Osteocyte (in vitro differentiated cells): ENCODE data around the gene NOL9. TPM values are rescaled to one million over a fixed set of nuclear protein-coding genes. Genes with fewer than 3 reads are reported as not detected.
A peak's percentile ranks its signal among the peaks of the same experiment; 100 is the strongest.
"Not testable (repeated sequence)": the region's sequence is repeated elsewhere in the genome, so short reads cannot be mapped to it uniquely, and the experiment has no call there.

Source experiments
- DNase-seq: peaks from one replicate; pipeline ENCODE4 v3.0.0; 2021; ENCODE audit warnings: mixed read lengths; ENCODE audit not compliant: unreplicated experiment; ENCODE audit errors: extremely low spot score
- H3K27ac Mint-ChIP-seq: one replicate; pipeline ENCODE4 v1.8.0; 2021; ENCODE audit warnings: mild to moderate bottlenecking, mixed read lengths; ENCODE audit not compliant: unreplicated experiment
- H3K27me3 Mint-ChIP-seq: one replicate; pipeline ENCODE4 v1.8.0; 2021; ENCODE audit warnings: mixed read lengths; ENCODE audit not compliant: unreplicated experiment
- H3K36me3 Mint-ChIP-seq: one replicate; pipeline ENCODE4 v1.8.0; 2021; ENCODE audit warnings: mixed read lengths; ENCODE audit not compliant: unreplicated experiment
- H3K4me1 Mint-ChIP-seq: one replicate; pipeline ENCODE4 v1.8.0; 2021; ENCODE audit warnings: mixed read lengths; ENCODE audit not compliant: unreplicated experiment
- H3K4me3 Mint-ChIP-seq: one replicate; pipeline ENCODE4 v1.8.0; 2021; ENCODE audit warnings: mild to moderate bottlenecking, moderate library complexity, mixed read lengths; ENCODE audit not compliant: unreplicated experiment
- H3K9me3 Mint-ChIP-seq: one replicate; pipeline ENCODE4 v1.8.0; 2021; ENCODE audit warnings: mixed read lengths; ENCODE audit not compliant: unreplicated experiment
- total RNA-seq: library from RNA; stranded (reverse); gene quantifications from 2 replicates; pipeline ENCODE4 v1.2.1, GENCODE V29; 2021
- TF ChIP-seq, protein P1 (sequence below): fragments of 200-600 bp; sonication (generic); IDR thresholded peaks from 2 replicates; pipeline ENCODE4 v1.5.0; 2021; ENCODE audit warnings: antibody characterized with exemption, mild to moderate bottlenecking, moderate library complexity

The NOL9 gene
- total RNA-seq, 1 donor from 2014 or later, result 33.5 TPM

DNA sequence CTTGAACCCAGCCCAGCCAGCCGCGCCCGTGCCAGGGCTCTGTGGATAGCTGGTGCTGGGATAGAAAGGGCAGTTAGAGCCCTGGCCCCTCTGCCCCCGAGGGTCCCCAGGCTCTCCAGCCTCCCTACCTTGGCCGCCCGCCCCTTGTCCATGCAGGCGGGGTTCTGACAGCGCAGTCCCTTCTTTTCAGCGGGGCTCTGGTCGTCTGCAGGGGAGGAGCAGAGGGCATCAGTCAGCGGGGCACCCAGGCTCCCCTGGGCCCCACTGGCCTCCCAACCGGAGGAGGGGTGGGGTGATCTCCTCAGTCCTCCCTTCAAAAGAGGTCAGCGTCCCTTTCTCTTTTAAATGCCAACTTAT, 58.0 kb downstream of the NOL9 start:
- H3K36me3 Mint-ChIP-seq, result no peaks in the 10 kb centered on the region

DNA sequence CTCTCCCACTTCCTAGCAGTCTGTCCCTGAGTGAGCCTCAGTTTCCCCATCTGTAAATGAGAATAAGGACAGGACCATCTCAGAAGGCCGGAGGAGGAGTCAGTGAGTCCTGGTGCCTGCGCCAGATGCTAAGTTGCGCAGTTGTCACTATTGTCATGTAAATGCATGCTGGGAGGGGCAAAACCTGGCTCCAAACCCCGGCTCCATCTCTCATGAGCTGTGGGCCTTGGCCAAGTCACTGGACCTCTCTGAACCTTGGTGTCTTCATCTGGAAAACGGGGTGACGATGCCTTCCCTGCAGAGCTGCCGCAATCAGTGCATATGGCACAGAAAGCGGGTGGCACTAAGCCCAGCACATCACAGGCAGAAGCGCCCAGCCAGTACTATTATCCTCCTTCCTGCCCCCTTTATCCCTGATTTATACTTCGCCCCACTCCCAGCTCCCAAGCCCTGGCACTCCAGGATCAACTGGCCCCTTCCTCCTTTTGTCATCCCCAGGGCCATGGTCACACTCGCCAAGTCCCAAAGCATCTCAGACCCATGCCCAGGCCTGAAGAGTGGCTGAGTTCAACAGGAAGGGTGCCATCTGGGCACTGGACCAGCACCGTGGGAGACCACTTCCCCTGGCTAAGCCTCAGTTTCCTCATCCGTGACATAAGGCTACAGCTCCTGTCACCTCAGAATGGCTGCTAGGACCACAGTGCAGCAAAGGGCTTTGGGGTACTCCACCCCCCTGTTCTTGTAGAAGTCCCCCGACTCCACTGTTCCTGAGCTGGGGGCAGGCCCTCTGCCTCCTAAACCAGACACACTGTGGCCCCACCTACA, 58.6 kb downstream of the NOL9 start:
- Mint-ChIP-seq H3K9me3 (no peaks in the 10 kb centered on the region), H3K4me3 (peak overlapping the region; percentile 74), H3K27me3 (no peaks in the 10 kb centered on the region), H3K27ac (peak overlapping the region; percentile 60), H3K36me3 (no peaks in the 10 kb centered on the region), H3K4me1 (peaks cover 65% of the 10 kb centered on the region)
- TF ChIP-seq, protein P1, sequence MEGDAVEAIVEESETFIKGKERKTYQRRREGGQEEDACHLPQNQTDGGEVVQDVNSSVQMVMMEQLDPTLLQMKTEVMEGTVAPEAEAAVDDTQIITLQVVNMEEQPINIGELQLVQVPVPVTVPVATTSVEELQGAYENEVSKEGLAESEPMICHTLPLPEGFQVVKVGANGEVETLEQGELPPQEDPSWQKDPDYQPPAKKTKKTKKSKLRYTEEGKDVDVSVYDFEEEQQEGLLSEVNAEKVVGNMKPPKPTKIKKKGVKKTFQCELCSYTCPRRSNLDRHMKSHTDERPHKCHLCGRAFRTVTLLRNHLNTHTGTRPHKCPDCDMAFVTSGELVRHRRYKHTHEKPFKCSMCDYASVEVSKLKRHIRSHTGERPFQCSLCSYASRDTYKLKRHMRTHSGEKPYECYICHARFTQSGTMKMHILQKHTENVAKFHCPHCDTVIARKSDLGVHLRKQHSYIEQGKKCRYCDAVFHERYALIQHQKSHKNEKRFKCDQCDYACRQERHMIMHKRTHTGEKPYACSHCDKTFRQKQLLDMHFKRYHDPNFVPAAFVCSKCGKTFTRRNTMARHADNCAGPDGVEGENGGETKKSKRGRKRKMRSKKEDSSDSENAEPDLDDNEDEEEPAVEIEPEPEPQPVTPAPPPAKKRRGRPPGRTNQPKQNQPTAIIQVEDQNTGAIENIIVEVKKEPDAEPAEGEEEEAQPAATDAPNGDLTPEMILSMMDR, result no peak
- no peak for DNase-seq

More for the DNA sequence above, 58.0 kb downstream of the NOL9 start:
- Mint-ChIP-seq H3K4me1 (peaks cover 67% of the 10 kb centered on the region), H3K4me3 (peak overlapping the region; percentile 74), H3K9me3 (no peaks in the 10 kb centered on the region), H3K27ac (peak overlapping the region; percentile 60), H3K27me3 (no peaks in the 10 kb centered on the region)
- TF ChIP-seq, protein P1, result no peak
- no peak for DNase-seq

DNA sequence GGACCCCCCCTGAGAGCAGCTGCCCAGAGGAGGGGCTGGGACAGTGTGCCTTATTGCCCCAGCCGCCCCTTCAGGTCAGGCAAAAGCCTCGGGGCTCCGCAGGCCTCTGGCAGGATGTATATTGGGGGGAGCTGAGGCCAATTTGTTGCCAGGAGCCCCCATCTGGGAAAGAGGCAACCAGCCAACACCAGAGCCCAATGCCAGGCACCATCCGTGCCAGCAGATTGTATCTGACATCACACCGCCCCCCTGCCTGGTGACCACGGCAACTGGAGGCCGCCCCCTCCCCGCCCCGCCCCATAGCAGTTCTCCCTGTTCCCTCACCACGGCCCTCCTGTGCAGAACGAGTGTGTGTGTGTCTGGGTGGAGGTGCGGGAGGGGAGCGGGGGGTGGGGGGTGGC, 59.3 kb downstream of the NOL9 start:
- H3K27me3 Mint-ChIP-seq, result no peaks in the 10 kb centered on the region
- DNase-seq, result no peak
- no peaks in the 10 kb centered on the region for H3K36me3 Mint-ChIP-seq
- no peak overlapping the region for H3K27ac Mint-ChIP-seq
- peaks cover 60% of the 10 kb centered on the region for H3K4me1 Mint-ChIP-seq
- H3K9me3 Mint-ChIP-seq, result no peaks in the 10 kb centered on the region
- TF ChIP-seq, protein P1, result no peak
- H3K4me3 Mint-ChIP-seq, result no peak overlapping the region

DNA sequence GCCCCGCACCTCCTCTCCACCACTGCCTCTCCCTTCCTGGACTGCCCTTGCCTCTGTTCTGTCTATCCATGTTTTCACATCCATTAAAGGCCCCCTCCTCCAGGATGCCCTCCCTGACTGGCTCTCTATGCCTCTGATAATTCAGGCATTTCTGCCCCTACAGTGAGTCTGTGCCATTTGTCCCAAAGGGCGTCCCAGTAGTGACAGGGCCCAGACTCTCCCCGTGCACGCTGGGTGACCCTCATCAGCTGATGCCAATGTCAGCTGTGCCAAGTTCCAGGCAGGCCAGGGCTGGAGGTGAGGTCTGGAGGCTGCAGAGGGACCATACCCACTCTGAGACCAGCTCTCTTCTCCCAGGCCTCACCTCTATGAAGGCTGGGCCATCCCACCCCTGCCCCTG, 59.7 kb downstream of the NOL9 start:
- Mint-ChIP-seq H3K4me3 (no peak overlapping the region), H3K4me1 (peaks cover 60% of the 10 kb centered on the region), H3K9me3 (no peaks in the 10 kb centered on the region), H3K36me3 (no peaks in the 10 kb centered on the region), H3K27ac (no peak overlapping the region), H3K27me3 (no peaks in the 10 kb centered on the region)
- TF ChIP-seq, protein P1, result no peak
- no peak for DNase-seq

DNA sequence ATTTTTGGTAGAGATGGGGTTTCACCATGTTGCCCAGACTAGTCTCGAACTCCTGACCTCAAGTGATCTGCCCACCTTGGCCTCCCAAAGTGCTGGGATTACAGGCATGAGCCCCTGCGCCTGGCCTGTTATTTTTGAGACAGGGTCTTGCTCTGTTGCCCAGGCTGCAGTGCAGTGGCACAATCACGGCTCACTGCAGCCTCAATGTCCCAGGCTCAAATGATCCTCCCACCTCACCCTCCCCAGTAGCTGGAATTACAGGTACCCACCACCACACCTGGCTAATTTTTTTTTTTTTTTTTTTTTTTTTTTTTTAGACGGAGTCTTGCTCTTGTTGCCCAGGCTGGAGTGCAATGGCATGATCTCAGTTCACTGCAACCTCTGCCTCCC, 60.5 kb downstream of the NOL9 start:
- peaks cover 59% of the 10 kb centered on the region for H3K4me1 Mint-ChIP-seq
- H3K9me3 Mint-ChIP-seq, H3K27me3 Mint-ChIP-seq, H3K4me3 Mint-ChIP-seq, H3K36me3 Mint-ChIP-seq, DNase-seq, H3K27ac Mint-ChIP-seq: not testable (repeated sequence)
